ENCODE data around the gene SIM2. TPM values are rescaled to one million over a fixed set of nuclear protein-coding genes. Genes with fewer than 3 reads are reported as not detected.

SIM2 gene
- polyA plus RNA-seq, 1 donor from 2014 or later: not detected

DNA sequence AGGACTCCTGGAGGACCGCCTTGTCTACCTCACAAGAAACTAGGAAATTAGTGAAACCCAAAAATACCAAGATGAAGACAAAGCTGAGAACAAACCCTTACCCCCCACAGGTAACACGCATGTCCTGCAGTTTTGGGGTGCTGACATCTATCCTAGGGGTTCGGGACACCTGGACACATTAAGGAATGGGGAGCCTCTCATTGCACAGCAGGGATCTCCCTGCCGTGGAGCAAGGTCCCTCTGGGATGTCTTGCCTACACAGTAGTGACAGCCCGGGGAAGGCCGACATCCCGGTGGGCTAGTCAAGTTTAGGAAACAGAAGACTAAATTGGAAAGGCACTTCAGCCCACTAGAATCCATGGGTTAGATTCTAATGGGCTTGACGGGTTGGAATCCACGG lies 44.5 kb downstream of the SIM2 start:
- TF ChIP-seq TAF1 (IDR thresholded peaks at IDR 0.05; ENCODE audit: low read depth) (no peak), MXI1 (conservative IDR thresholded peaks at IDR 0.05; ENCODE audit: poor library complexity, severe bottlenecking) (no peak), POLR2AphosphoS5 (IDR thresholded peaks at IDR 0.05) (no peak), EZH2 (IDR thresholded peaks at IDR 0.05; ENCODE audit: borderline replicate concordance, insufficient read depth, low read length, poor library complexity, severe bottlenecking) (no peak), EP300 (conservative IDR thresholded peaks at IDR 0.05; ENCODE audit: poor library complexity, severe bottlenecking) (no peak), RAD21 (conservative IDR thresholded peaks at IDR 0.05) (no peak), SMC3 (conservative IDR thresholded peaks at IDR 0.05; ENCODE audit: poor library complexity) (no peak)
- TF ChIP-seq, protein P1, sequence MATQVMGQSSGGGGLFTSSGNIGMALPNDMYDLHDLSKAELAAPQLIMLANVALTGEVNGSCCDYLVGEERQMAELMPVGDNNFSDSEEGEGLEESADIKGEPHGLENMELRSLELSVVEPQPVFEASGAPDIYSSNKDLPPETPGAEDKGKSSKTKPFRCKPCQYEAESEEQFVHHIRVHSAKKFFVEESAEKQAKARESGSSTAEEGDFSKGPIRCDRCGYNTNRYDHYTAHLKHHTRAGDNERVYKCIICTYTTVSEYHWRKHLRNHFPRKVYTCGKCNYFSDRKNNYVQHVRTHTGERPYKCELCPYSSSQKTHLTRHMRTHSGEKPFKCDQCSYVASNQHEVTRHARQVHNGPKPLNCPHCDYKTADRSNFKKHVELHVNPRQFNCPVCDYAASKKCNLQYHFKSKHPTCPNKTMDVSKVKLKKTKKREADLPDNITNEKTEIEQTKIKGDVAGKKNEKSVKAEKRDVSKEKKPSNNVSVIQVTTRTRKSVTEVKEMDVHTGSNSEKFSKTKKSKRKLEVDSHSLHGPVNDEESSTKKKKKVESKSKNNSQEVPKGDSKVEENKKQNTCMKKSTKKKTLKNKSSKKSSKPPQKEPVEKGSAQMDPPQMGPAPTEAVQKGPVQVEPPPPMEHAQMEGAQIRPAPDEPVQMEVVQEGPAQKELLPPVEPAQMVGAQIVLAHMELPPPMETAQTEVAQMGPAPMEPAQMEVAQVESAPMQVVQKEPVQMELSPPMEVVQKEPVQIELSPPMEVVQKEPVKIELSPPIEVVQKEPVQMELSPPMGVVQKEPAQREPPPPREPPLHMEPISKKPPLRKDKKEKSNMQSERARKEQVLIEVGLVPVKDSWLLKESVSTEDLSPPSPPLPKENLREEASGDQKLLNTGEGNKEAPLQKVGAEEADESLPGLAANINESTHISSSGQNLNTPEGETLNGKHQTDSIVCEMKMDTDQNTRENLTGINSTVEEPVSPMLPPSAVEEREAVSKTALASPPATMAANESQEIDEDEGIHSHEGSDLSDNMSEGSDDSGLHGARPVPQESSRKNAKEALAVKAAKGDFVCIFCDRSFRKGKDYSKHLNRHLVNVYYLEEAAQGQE (IDR thresholded peaks at IDR 0.05; ENCODE audit: borderline replicate concordance): no peak
- TF ChIP-seq, protein P2, sequence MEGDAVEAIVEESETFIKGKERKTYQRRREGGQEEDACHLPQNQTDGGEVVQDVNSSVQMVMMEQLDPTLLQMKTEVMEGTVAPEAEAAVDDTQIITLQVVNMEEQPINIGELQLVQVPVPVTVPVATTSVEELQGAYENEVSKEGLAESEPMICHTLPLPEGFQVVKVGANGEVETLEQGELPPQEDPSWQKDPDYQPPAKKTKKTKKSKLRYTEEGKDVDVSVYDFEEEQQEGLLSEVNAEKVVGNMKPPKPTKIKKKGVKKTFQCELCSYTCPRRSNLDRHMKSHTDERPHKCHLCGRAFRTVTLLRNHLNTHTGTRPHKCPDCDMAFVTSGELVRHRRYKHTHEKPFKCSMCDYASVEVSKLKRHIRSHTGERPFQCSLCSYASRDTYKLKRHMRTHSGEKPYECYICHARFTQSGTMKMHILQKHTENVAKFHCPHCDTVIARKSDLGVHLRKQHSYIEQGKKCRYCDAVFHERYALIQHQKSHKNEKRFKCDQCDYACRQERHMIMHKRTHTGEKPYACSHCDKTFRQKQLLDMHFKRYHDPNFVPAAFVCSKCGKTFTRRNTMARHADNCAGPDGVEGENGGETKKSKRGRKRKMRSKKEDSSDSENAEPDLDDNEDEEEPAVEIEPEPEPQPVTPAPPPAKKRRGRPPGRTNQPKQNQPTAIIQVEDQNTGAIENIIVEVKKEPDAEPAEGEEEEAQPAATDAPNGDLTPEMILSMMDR (IDR thresholded peaks at IDR 0.05; ENCODE audit: poor library complexity, severe bottlenecking): no peak
- H4K20me1 ChIP-seq (ENCODE audit: insufficient read depth): no peaks in the 10 kb centered on the region
- H3K36me3 ChIP-seq (ENCODE audit: insufficient read depth, low read length): no peaks in the 10 kb centered on the region
- H3K4me2 ChIP-seq (ENCODE audit: low read length): no peak overlapping the region
- H3K27ac ChIP-seq (ENCODE audit: low read length): no peak overlapping the region
- no peak overlapping the region for H3K9ac ChIP-seq (ENCODE audit: low read length)
- H3F3A ChIP-seq (ENCODE audit: insufficient read depth, low read length, poor library complexity, severe bottlenecking): no peaks in the 10 kb centered on the region
- peaks cover 20% of the 10 kb centered on the region for H3K27me3 ChIP-seq (ENCODE audit: insufficient read depth, low read depth, low read length)
- H3K4me3 ChIP-seq (ENCODE audit: low read length): no peak overlapping the region
- H2AFZ ChIP-seq (ENCODE audit: low read depth, low read length): no peak overlapping the region
- no peaks in the 10 kb centered on the region for H3K9me3 ChIP-seq (ENCODE audit: low read length)
- no peaks in the 10 kb centered on the region for H3K79me2 ChIP-seq (replicated peaks; ENCODE audit: insufficient read depth, low read length)
- H3K9me2 ChIP-seq (ENCODE audit: insufficient read depth, low read length): no peaks in the 10 kb centered on the region

DNA sequence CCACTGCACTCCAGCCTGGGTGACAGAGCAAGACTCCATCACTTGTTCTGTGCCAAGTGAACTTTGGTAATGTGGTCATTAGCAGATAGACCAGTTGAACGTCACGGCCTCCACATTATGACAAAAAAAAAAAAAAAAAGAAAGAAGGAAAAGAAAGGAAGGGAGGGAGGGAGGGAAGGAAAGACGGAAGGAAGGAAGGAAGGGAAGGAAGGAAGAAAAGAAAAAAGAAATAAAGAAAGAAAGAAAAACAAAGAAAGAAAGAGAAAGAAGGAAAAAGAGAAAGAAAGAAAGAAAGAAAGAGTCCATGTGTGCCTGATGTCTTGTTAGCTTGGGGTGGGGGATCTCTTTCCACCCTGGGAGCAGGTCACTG lies 45.3 kb downstream of the SIM2 start:
- H3K9ac ChIP-seq (ENCODE audit: low read length): no peak overlapping the region

More for the DNA sequence above, 45.3 kb downstream of the SIM2 start:
- no peak overlapping the region for H2AFZ ChIP-seq (ENCODE audit: low read depth, low read length)
- peaks cover 23% of the 10 kb centered on the region for H3K27me3 ChIP-seq (ENCODE audit: insufficient read depth, low read depth, low read length)
- no peak overlapping the region for H3K4me3 ChIP-seq (ENCODE audit: low read length)
- no peaks in the 10 kb centered on the region for H4K20me1 ChIP-seq (ENCODE audit: insufficient read depth)
- H3F3A ChIP-seq (ENCODE audit: insufficient read depth, low read length, poor library complexity, severe bottlenecking): no peaks in the 10 kb centered on the region
- TF ChIP-seq, protein P1 (IDR thresholded peaks at IDR 0.05; ENCODE audit: borderline replicate concordance): no peak
- TF ChIP-seq EZH2 (IDR thresholded peaks at IDR 0.05; ENCODE audit: borderline replicate concordance, insufficient read depth, low read length, poor library complexity, severe bottlenecking): no peak
- TF ChIP-seq RAD21 (conservative IDR thresholded peaks at IDR 0.05): no peak
- TF ChIP-seq MXI1 (conservative IDR thresholded peaks at IDR 0.05; ENCODE audit: poor library complexity, severe bottlenecking): no peak
- no peak for TF ChIP-seq POLR2AphosphoS5 (IDR thresholded peaks at IDR 0.05)
- TF ChIP-seq, protein P2 (IDR thresholded peaks at IDR 0.05; ENCODE audit: poor library complexity, severe bottlenecking): no peak
- no peak for TF ChIP-seq SMC3 (conservative IDR thresholded peaks at IDR 0.05; ENCODE audit: poor library complexity)
- H3K36me3 ChIP-seq (ENCODE audit: insufficient read depth, low read length): no peaks in the 10 kb centered on the region
- no peak overlapping the region for H3K4me2 ChIP-seq (ENCODE audit: low read length)
- no peaks in the 10 kb centered on the region for H3K79me2 ChIP-seq (replicated peaks; ENCODE audit: insufficient read depth, low read length)
- H3K9me3 ChIP-seq (ENCODE audit: low read length): no peaks in the 10 kb centered on the region
- no peaks in the 10 kb centered on the region for H3K9me2 ChIP-seq (ENCODE audit: insufficient read depth, low read length)
- H3K27ac ChIP-seq (ENCODE audit: low read length): no peak overlapping the region
